ENCODE data around the gene AMIGO1. TPM values are rescaled to one million over a fixed set of nuclear protein-coding genes. Genes with fewer than 3 reads are reported as not detected.

Gene AMIGO1
- total RNA-seq, 2 experiments from 2014 or later, result 1.8 to 2.0 TPM

Other genes with a start within 250 kb of the AMIGO1 start
- 10 to 100 TPM; 17.6 to 18.4 TPM for gene PSRC1, start 226.6 kb downstream of the AMIGO1 start, total RNA-seq
- gene MYBPHL, start 202.7 kb downstream of the AMIGO1 start, total RNA-seq, result not detected
- gene SORT1, start 111.8 kb downstream of the AMIGO1 start, total RNA-seq, result under 1 TPM; 0.39 to 0.55 TPM
- gene PSMA5, start 83.3 kb downstream of the AMIGO1 start, total RNA-seq, result 100 to 1,000 TPM; 151 to 249 TPM
- under 1 TPM in 1 of 2 experiments, not detected in 1; 0.05 TPM for gene SYPL2, start 43.2 kb downstream of the AMIGO1 start, total RNA-seq
- gene ATXN7L2, start 25.8 kb downstream of the AMIGO1 start, total RNA-seq, result 10 to 100 TPM; 11.7 to 13.0 TPM
- gene CYB561D1, start 15.6 kb downstream of the AMIGO1 start, total RNA-seq, result 1 to 10 TPM; 7.1 to 8.7 TPM
- under 1 TPM in 1 of 2 experiments, not detected in 1; 0.34 TPM for gene GPR61, start 30.1 kb upstream of the AMIGO1 start, total RNA-seq
- gene GNAI3, start 38.9 kb upstream of the AMIGO1 start, total RNA-seq, result 1 to 10 TPM; 7.1 to 9.6 TPM
- gene GNAT2, start 109.9 kb upstream of the AMIGO1 start, total RNA-seq, result under 1 TPM; 0.26 to 0.64 TPM
- 10 to 100 TPM; 73.5 to 99.5 TPM for gene AMPD2, start 110.1 kb upstream of the AMIGO1 start, total RNA-seq
- gene GSTM4, start 146.4 kb upstream of the AMIGO1 start, total RNA-seq, result 10 to 100 TPM; 18.1 to 20.6 TPM
- gene GSTM2, start 158.3 kb upstream of the AMIGO1 start, total RNA-seq, result 10 to 100 TPM; 18.7 to 23.9 TPM
- 100 to 1,000 TPM in 1 of 2 experiments, 10 to 100 TPM in 1; 94.0 to 116 TPM for gene GSTM1, start 178.1 kb upstream of the AMIGO1 start, total RNA-seq
- gene GSTM5, start 202.5 kb upstream of the AMIGO1 start, total RNA-seq, result under 1 TPM; 0.25 to 0.54 TPM
- 10 to 100 TPM; 47.6 to 49.1 TPM for gene GSTM3, start 231.3 kb upstream of the AMIGO1 start, total RNA-seq